Measurements from ENCODE around the gene MUC12.

- TF ChIP-seq, protein P1, sequence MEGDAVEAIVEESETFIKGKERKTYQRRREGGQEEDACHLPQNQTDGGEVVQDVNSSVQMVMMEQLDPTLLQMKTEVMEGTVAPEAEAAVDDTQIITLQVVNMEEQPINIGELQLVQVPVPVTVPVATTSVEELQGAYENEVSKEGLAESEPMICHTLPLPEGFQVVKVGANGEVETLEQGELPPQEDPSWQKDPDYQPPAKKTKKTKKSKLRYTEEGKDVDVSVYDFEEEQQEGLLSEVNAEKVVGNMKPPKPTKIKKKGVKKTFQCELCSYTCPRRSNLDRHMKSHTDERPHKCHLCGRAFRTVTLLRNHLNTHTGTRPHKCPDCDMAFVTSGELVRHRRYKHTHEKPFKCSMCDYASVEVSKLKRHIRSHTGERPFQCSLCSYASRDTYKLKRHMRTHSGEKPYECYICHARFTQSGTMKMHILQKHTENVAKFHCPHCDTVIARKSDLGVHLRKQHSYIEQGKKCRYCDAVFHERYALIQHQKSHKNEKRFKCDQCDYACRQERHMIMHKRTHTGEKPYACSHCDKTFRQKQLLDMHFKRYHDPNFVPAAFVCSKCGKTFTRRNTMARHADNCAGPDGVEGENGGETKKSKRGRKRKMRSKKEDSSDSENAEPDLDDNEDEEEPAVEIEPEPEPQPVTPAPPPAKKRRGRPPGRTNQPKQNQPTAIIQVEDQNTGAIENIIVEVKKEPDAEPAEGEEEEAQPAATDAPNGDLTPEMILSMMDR (IDR thresholded peaks at IDR 0.05) = no peak
- no peak for TF ChIP-seq EP300 (IDR thresholded peaks at IDR 0.05)
These were observed 23.3 kb upstream of the MUC12 start for GRCh38 chr7:100946111-100946510.

Data from gastroesophageal sphincter (tissue), 3 donors.